Colon (tissue), 2 donors: Measurements from ENCODE around the gene GCFC2.
"Not testable (repeated sequence)": the region's sequence is repeated elsewhere in the genome, so short reads cannot be mapped to it uniquely, and the experiment has no call there.

Experiments used
- FAIRE-seq: peaks from 2 replicates; lab custom pipeline; 2012; peaks lifted over from hg19 to GRCh38; lab: Jason Lieb, UNC
- donor health status: control.
- donor health status: control.

GCFC2 gene

GRCh38 chr2:75710577-75711253 is at the start of gene GCFC2:
TSS of gene GCFC2 (minus strand) at chr2:75710915. CDS start at chr2:75710855, 60 bp downstream.
- no peak for FAIRE-seq

GRCh38 chr2:75752828-75753227 is 42.1 kb upstream of the GCFC2 start:
- FAIRE-seq, result no peak

- no peak for FAIRE-seq
Observed at GRCh38 chr2:75751824-75752468, 41.2 kb upstream of the GCFC2 start.

GRCh38 chr2:75751360-75751759 is 40.6 kb upstream of the GCFC2 start:
- FAIRE-seq, result no peak

- FAIRE-seq, result no peak
Observed at GRCh38 chr2:75737961-75738360, 27.2 kb upstream of the GCFC2 start.

GRCh38 chr2:75736276-75736675 is 25.6 kb upstream of the GCFC2 start:
- FAIRE-seq, result no peak

GRCh38 chr2:75729861-75730260 is 19.1 kb upstream of the GCFC2 start:
- no peak for FAIRE-seq

GRCh38 chr2:75728614-75729419 is 18.1 kb upstream of the GCFC2 start:
- no peak for FAIRE-seq

- no peak for FAIRE-seq
Observed at GRCh38 chr2:75722687-75723086, 12.0 kb upstream of the GCFC2 start.

GRCh38 chr2:75720525-75720924 is 9.8 kb upstream of the GCFC2 start:
- FAIRE-seq, result no peak

GRCh38 chr2:75719616-75720015 is 8.9 kb upstream of the GCFC2 start:
- FAIRE-seq, result no peak

GRCh38 chr2:75716406-75716805 is 5.7 kb upstream of the GCFC2 start:
- no peak for FAIRE-seq

GRCh38 chr2:75711590-75711989 is 875 bp upstream of the GCFC2 start:
- not testable (repeated sequence) for FAIRE-seq

GRCh38 chr2:75710220-75710576 is 517 bp downstream of the GCFC2 start:
- FAIRE-seq, result no peak

GRCh38 chr2:75709297-75709696 is 1.4 kb downstream of the GCFC2 start:
- no peak for FAIRE-seq

- no peak for FAIRE-seq
Observed at GRCh38 chr2:75707901-75708300, 2.8 kb downstream of the GCFC2 start.

- no peak for FAIRE-seq
Observed at GRCh38 chr2:75705921-75706320, 4.8 kb downstream of the GCFC2 start.

- no peak for FAIRE-seq
Observed at GRCh38 chr2:75703589-75704287, 7.0 kb downstream of the GCFC2 start.

- FAIRE-seq, result no peak
Observed at GRCh38 chr2:75702593-75702992, 8.1 kb downstream of the GCFC2 start.

GRCh38 chr2:75698918-75699317 is 11.8 kb downstream of the GCFC2 start:
- FAIRE-seq, result no peak

- no peak for FAIRE-seq
Observed at GRCh38 chr2:75688196-75688595, 22.5 kb downstream of the GCFC2 start.

GRCh38 chr2:75683430-75683829 is 27.3 kb downstream of the GCFC2 start:
- FAIRE-seq, result not testable (repeated sequence)

GRCh38 chr2:75680402-75680801 is 30.3 kb downstream of the GCFC2 start:
- FAIRE-seq, result no peak
